ENCODE results near the gene LMTK2. TPM values are rescaled to one million over a fixed set of nuclear protein-coding genes. Genes with fewer than 3 reads are reported as not detected.

The LMTK2 gene
- total RNA-seq, 1 donor from 2014 or later, result 19.2 TPM

- Mint-ChIP-seq H3K4me1 (no peaks in the 10 kb centered on the region), H3K36me3 (ENCODE audit: low read depth) (peaks cover 23% of the 10 kb centered on the region), H3K27ac (ENCODE audit: unreplicated experiment) (no peak overlapping the region), H3K9me3 (no peaks in the 10 kb centered on the region), H3K4me3 (no peak overlapping the region), H3K27me3 (ENCODE audit: low read depth) (no peaks in the 10 kb centered on the region)
- no peak for DNase-seq (ENCODE audit: low read depth, low spot score)
- no peak for TF ChIP-seq CTCF (conservative IDR thresholded peaks at IDR 0.05)
These were observed 78.4 kb downstream of the LMTK2 start for GRCh38 chr7:98185101-98185500.

- H3K27ac Mint-ChIP-seq (ENCODE audit: unreplicated experiment), result peak overlapping the region; percentile 84
- H3K9me3 Mint-ChIP-seq, result no peaks in the 10 kb centered on the region
These were observed 79.9 kb downstream of the LMTK2 start for GRCh38 chr7:98186452-98187137.

GRCh38 chr7:98187138-98187502 is 80.5 kb downstream of the LMTK2 start:
- no peak for DNase-seq (ENCODE audit: low read depth, low spot score)
- H3K27ac Mint-ChIP-seq (ENCODE audit: unreplicated experiment), result no peak overlapping the region
- TF ChIP-seq CTCF (conservative IDR thresholded peaks at IDR 0.05), result no peak
- no peaks in the 10 kb centered on the region for H3K4me1 Mint-ChIP-seq
- H3K4me3 Mint-ChIP-seq, result no peak overlapping the region
- H3K27me3 Mint-ChIP-seq (ENCODE audit: low read depth), result no peaks in the 10 kb centered on the region
- H3K36me3 Mint-ChIP-seq (ENCODE audit: low read depth), result peaks cover 27% of the 10 kb centered on the region
- H3K9me3 Mint-ChIP-seq, result no peaks in the 10 kb centered on the region

More at GRCh38 chr7:98186452-98187137, 79.9 kb downstream of the LMTK2 start:
- no peak for TF ChIP-seq CTCF (conservative IDR thresholded peaks at IDR 0.05)
- DNase-seq (ENCODE audit: low read depth, low spot score), result no peak
- Mint-ChIP-seq H3K4me3 (no peak overlapping the region), H3K4me1 (no peaks in the 10 kb centered on the region), H3K27me3 (ENCODE audit: low read depth) (no peaks in the 10 kb centered on the region), H3K36me3 (ENCODE audit: low read depth) (peaks cover 27% of the 10 kb centered on the region)

GRCh38 chr7:98189559-98189958 is 82.9 kb downstream of the LMTK2 start:
- Mint-ChIP-seq H3K9me3 (no peaks in the 10 kb centered on the region), H3K36me3 (ENCODE audit: low read depth) (peaks cover 30% of the 10 kb centered on the region), H3K27ac (ENCODE audit: unreplicated experiment) (no peak overlapping the region), H3K27me3 (ENCODE audit: low read depth) (no peaks in the 10 kb centered on the region), H3K4me3 (no peak overlapping the region), H3K4me1 (no peaks in the 10 kb centered on the region)
- no peak for TF ChIP-seq CTCF (conservative IDR thresholded peaks at IDR 0.05)
- no peak for DNase-seq (ENCODE audit: low read depth, low spot score)

- Mint-ChIP-seq H3K9me3 (no peaks in the 10 kb centered on the region), H3K36me3 (ENCODE audit: low read depth) (peaks cover 33% of the 10 kb centered on the region), H3K4me1 (no peaks in the 10 kb centered on the region), H3K27ac (ENCODE audit: unreplicated experiment) (no peak overlapping the region), H3K4me3 (no peak overlapping the region), H3K27me3 (ENCODE audit: low read depth) (no peaks in the 10 kb centered on the region)
- TF ChIP-seq CTCF (conservative IDR thresholded peaks at IDR 0.05), result no peak
- no peak for DNase-seq (ENCODE audit: low read depth, low spot score)
These were observed 85.2 kb downstream of the LMTK2 start for GRCh38 chr7:98191668-98192431.
